22Rv1 (cell line): ENCODE measurements around the gene MTM1.

Source experiments
- ZFX ChIP-seq: fragments of 450-650 bp; IDR thresholded peaks from 2 replicates; pipeline ENCODE4 v1.6.1; 2017; ENCODE audit warnings: antibody characterized with exemption, borderline replicate concordance
- TF ChIP-seq, protein P1 (sequence below): fragments of 450-650 bp; IDR thresholded peaks from 2 replicates; pipeline ENCODE4 v1.5.1; 2017; ENCODE audit warnings: mild to moderate bottlenecking

DNA sequence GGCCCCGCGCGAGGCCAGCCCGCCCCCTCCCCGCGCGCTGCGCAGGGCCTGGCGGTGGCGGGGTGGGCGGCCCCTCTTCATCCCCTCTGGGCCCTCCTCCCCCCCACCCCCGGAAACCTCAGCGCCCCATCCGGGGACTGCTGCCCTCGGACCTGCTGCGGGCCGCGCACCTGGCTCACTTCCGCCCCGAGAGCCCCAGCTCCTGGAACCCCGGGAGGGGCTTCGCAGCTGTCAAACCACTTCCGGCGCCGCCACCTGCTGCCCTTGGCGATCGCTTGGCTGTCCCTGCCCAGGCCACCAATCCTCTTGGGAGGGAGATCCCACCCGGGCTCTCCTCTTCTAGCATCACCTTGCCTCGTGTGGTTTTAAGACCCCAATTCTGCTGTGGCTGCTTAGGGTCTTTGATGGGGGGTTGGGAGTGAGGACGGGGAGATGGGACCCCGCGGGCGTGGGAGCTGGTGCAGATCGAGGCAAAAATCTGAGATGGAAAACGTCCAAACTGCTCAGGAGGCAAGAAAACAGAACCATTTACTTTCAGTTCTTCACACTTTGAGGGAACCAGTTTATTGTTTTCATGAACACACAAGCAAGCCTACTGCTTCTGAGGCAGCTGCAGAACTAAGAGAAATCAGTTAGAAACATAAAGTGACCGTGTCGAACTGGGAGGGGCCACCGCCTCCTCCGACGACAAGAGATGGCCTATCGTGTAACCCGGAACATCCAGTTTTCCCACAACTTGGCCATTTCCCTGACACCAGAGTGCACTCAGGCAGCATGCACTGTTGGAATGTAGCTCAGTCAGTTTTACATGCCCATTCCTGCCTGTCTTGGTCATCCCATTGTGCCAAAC lies 125.5 kb downstream of the MTM1 start:
- TF ChIP-seq, protein P1, sequence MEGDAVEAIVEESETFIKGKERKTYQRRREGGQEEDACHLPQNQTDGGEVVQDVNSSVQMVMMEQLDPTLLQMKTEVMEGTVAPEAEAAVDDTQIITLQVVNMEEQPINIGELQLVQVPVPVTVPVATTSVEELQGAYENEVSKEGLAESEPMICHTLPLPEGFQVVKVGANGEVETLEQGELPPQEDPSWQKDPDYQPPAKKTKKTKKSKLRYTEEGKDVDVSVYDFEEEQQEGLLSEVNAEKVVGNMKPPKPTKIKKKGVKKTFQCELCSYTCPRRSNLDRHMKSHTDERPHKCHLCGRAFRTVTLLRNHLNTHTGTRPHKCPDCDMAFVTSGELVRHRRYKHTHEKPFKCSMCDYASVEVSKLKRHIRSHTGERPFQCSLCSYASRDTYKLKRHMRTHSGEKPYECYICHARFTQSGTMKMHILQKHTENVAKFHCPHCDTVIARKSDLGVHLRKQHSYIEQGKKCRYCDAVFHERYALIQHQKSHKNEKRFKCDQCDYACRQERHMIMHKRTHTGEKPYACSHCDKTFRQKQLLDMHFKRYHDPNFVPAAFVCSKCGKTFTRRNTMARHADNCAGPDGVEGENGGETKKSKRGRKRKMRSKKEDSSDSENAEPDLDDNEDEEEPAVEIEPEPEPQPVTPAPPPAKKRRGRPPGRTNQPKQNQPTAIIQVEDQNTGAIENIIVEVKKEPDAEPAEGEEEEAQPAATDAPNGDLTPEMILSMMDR: no peak
- TF ChIP-seq ZFX: no peak
